Esophagus squamous epithelium (tissue), 5 donors: ENCODE measurements around the gene PMFBP1. TPM values are rescaled to one million over a fixed set of nuclear protein-coding genes. Genes with fewer than 3 reads are reported as not detected.

Source experiments
- DNase-seq: peaks from one replicate; lab custom pipeline; 2025; lab: John Stamatoyannopoulos, UW
- H3K27ac ChIP-seq, 4 donors: fragments of 200-600 bp; sonication (generic); one replicate each; pipeline ENCODE4 v1.5.1; 2016 to 2019; ENCODE audit warnings: mild to moderate bottlenecking in 1 of 4
- H3K27me3 ChIP-seq, 4 donors: fragments of 200-600 bp; sonication (generic); 1 replicate in 3 of 4; 2 replicates in 1 of 4; pipeline versions ENCODE4 v1.5.1 to v1.6.0; 2017 to 2021; ENCODE audit warnings: antibody characterized with exemption in 1 of 4
- H3K36me3 ChIP-seq, 3 donors: fragments of 200-600 bp; sonication (generic); one replicate each; pipeline ENCODE4 v1.5.1; 2016 to 2019
- H3K4me1 ChIP-seq, 3 donors: fragments of 200-600 bp; sonication (generic); one replicate each; pipeline ENCODE4 v1.5.1; 2017 to 2019
- H3K4me3 ChIP-seq, 4 donors: fragments of 200-600 bp; sonication (generic); 1 replicate in 3 of 4; 2 replicates in 1 of 4; pipeline ENCODE4 v1.5.1; 2016 to 2019; ENCODE audit warnings: mild to moderate bottlenecking in 2 of 4, moderate library complexity in 1 of 4
- H3K9me3 ChIP-seq, 3 donors: fragments of 200-600 bp; sonication (generic); one replicate each; pipeline ENCODE4 v1.5.1; 2016 to 2019
- CTCF ChIP-seq, 6 experiments: fragments of 450-650 bp in 4 of 6; fragments of 200-600 bp in 2 of 6; sonication (generic) in 2 of 6; IDR thresholded peaks; one replicate each; pipeline ENCODE4 v1.5.1; 2016 to 2019; ENCODE audit warnings: antibody characterized with exemption in 6 of 6, mild to moderate bottlenecking in 4 of 6, moderate library complexity in 4 of 6
- POLR2A ChIP-seq, 4 donors: fragments of 450-650 bp; IDR thresholded peaks; one replicate each; pipeline ENCODE4 v1.6.1; 2017; ENCODE audit warnings: antibody characterized with exemption in 4 of 4, mild to moderate bottlenecking in 4 of 4, moderate library complexity in 3 of 4
- WGBS, 2 donors: methylation state at CpG; one replicate each; pipeline ENCODE4 v1.1.5; 2018; 5-methylcytosine and 5-hydroxymethylcytosine counted together
- intact Hi-C: fragments of 100-400 bp; cut with DNase I; formaldehyde crosslinking; loops from one replicate; pipeline ENCODE4 v1.15.0; 2022
- total RNA-seq, 4 donors: library from RNA; depleted of rRNA; stranded (reverse); fragments of >200 nt; gene quantifications; one replicate each; pipeline ENCODE4 v1.1.0, GENCODE V29; 2016
- donor health status: DM: yes; HTN: yes; CAD: no.

Gene PMFBP1
- total RNA-seq, 4 donors from 2014 or later = 1.1 to 2.0 (median 1.4) TPM

DNA sequence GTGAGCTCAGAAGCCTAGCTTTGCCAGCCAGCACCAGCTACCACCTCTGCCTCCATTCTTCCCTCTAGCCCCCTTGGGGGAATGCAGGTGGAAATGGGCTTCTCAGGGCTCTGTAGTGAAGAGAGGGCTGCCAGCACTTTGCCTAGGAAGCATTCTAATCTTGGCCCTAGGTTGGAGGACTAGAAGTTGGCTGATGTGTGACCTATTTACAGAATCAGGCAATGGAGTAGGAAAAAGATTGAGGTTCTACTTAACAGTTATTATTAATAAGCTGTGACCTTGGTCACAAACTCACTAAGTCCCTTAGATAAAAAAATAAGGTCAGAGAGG is 58.4 kb downstream of the PMFBP1 start:
- no peak for DNase-seq
- intact Hi-C loops = no loop called here
- H3K4me3 ChIP-seq = no peak overlapping the region
- no peaks in the 10 kb centered on the region for H3K27me3 ChIP-seq
- H3K4me1 ChIP-seq = peaks cover 0 to 9% (median 0%) of the 10 kb centered on the region in 3 donors
- H3K9me3 ChIP-seq = no peaks in the 10 kb centered on the region
- peaks cover 20 to 49% (median 38%) of the 10 kb centered on the region in 3 donors for H3K36me3 ChIP-seq
- TF ChIP-seq CTCF (IDR thresholded peaks at IDR 0.05) = no peak
- no peak for TF ChIP-seq POLR2A (IDR thresholded peaks at IDR 0.05)
- no peak overlapping the region for H3K27ac ChIP-seq

DNA sequence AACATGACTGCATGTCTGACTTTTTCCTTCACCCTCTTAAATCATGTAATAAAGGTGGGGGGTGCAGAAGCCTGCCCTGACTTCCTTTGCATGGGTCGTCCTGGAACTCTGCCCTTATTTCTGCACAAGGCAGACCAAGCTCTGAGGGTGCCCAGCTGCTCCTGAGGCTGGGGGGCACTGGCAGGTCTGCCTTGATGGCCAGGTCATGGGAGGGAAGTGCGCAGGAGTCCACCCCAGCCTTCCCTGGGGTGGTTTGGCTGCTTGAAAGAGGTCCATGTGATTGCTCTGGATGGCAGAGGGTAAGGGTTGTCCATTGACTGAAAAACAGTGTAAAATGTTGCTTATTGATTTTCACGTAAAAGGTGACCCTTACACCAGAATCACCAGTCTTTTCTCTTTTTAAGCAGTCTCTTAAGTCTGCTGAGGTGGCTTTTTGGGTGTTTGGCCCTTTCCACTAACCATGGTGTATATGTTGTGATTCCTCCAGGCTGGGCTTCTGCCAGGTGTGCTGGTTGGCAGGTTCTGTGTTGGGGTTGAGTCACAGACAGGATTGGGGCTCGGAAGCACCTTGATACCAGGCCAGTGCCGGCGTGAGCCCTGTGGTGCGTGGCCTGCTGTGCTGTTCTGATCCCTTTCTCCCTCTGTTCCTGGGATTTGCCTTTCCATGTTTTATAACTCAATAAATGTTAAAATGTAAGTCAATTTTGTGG is 58.9 kb downstream of the PMFBP1 start:
- Histone ChIP-seq H3K27me3 (no peaks in the 10 kb centered on the region), H3K9me3 (no peaks in the 10 kb centered on the region), H3K4me3 (no peak overlapping the region), H3K27ac (no peak overlapping the region), H3K4me1 (peaks cover 0 to 9% (median 0%) of the 10 kb centered on the region in 3 donors), H3K36me3 (peaks cover 25 to 54% (median 43%) of the 10 kb centered on the region in 3 donors)
- no peak for TF ChIP-seq POLR2A (IDR thresholded peaks at IDR 0.05)
- no peak for TF ChIP-seq CTCF (IDR thresholded peaks at IDR 0.05)
- 53 to 62% methylated on average over 5 to 7 of the region's 7 CpGs for WGBS, 2 donors
- intact Hi-C loops = no loop called here
- DNase-seq = no peak

DNA sequence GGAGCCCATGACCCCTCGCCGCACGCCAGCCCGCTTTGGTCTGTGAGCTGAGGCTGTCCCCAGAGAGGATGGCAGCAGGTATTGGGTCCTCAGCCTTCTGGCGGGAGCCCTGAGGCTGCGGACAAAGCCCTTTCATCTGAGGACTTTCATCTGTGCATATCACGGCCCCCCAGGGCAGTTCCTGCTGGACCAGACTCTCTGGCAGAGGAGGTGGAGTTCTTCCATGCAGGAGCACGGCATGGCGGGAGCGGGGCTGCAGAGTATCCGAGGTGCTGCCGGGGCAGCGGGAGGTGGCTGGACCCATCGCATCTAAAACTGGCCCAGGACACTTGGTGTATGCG is 59.5 kb downstream of the PMFBP1 start:
- TF ChIP-seq CTCF (IDR thresholded peaks at IDR 0.05) (no peak), POLR2A (IDR thresholded peaks at IDR 0.05) (no peak)
- whole genome bisulfite sequencing, 2 donors = 86 to 88% methylated on average over 5 to 12 of the region's 15 CpGs
- intact Hi-C loops = no loop called here
- Histone ChIP-seq H3K4me3 (no peak overlapping the region), H3K4me1 (peaks cover 0 to 9% (median 0%) of the 10 kb centered on the region in 3 donors), H3K9me3 (no peaks in the 10 kb centered on the region), H3K27ac (no peak overlapping the region), H3K27me3 (no peaks in the 10 kb centered on the region), H3K36me3 (peaks cover 31 to 60% (median 48%) of the 10 kb centered on the region in 3 donors)
- DNase-seq = no peak

DNA sequence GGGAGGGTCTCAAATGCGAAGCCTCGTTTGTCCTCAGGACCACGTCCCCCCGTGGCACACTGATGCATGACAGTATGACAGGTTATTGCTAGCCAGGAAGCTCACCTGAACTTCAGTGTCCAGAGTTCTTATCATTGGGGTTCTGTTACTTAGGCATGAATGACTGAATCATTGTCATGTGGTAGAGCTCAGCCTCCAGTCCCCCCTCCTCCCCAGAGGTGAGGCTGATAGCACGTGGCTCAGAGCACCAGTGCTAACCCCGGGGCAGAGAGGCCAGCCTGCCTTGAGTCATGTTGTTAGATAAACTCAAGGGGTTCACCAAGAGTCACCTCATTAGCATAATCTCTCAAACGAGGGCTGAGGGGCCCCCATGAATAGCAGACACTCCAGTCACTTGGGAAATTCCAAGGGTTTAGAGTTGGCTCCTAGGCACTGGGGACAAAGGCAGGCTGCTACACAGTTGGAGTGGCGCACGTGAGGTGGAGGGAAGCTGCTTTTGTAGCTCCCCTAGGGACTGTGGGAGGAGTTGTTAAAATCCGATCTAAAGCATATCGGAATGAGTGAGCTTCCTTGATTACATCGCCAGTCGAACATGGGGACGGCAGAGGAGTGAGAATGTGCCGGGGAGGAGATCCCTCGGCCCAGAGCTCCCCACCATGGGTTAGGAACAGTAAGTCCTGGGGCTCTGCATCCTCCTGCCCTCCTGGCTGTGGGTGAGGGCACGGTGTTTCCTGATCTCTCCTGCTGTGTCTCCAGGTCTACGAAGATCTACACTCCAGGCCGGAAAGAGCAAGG is 60.1 kb downstream of the PMFBP1 start:
- peaks cover 37 to 66% (median 54%) of the 10 kb centered on the region in 3 donors for H3K36me3 ChIP-seq
- H3K9me3 ChIP-seq = no peaks in the 10 kb centered on the region
- H3K4me1 ChIP-seq = peaks cover 0 to 9% (median 0%) of the 10 kb centered on the region in 3 donors
- intact Hi-C loops = no loop called here
- no peak overlapping the region for H3K4me3 ChIP-seq
- no peak for DNase-seq
- H3K27ac ChIP-seq = no peak overlapping the region
- no peaks in the 10 kb centered on the region for H3K27me3 ChIP-seq
- WGBS, 2 donors = 95 to 96% methylated on average over 7 to 15 of the region's 19 CpGs
- TF ChIP-seq POLR2A (IDR thresholded peaks at IDR 0.05) (no peak), CTCF (IDR thresholded peaks at IDR 0.05) (no peak)
